Bone marrow (tissue), 2 donors: ENCODE results near the gene TBX3.

Experiments used
- DNase-seq, 2 donors: peaks; one replicate each; lab custom pipeline; 2025; lab: John Stamatoyannopoulos, UW

Gene TBX3

GRCh38 chr12:114696443-114697242, 12.7 kb upstream of the TBX3 start:
- no peak for DNase-seq

- DNase-seq: no peak
Measured at GRCh38 chr12:114695305-114695592, 11.3 kb upstream of the TBX3 start.

GRCh38 chr12:114694436-114695304, 10.7 kb upstream of the TBX3 start:
- DNase-seq: no peak

GRCh38 chr12:114693532-114693931, 9.6 kb upstream of the TBX3 start:
- DNase-seq: no peak

GRCh38 chr12:114693059-114693531, 9.1 kb upstream of the TBX3 start:
- no peak for DNase-seq

- DNase-seq: no peak
Measured at GRCh38 chr12:114692186-114693058, 8.4 kb upstream of the TBX3 start.

DNA sequence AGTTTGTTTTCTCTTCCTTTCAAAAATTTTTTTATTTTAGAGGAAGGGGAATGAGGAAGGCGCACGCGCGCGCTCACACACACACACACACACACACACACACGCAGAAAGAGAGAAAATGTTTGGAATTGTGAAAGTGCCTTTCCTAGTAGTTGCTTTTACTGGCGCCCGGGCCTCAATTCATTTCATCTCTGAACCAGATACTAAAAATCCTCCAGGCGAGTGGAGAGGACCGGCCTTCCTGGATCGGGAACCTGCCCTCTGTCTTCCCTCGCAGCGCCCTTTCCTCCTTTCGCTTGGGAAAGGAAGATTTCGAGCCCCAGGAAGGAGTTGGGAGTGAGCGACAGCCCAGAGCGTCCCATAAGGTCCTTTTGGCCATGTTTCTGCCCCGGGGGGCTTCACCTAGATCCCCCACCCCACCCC, 7.8 kb upstream of the TBX3 start:
- DNase-seq: no peak

- no peak for DNase-seq
Measured at GRCh38 chr12:114691196-114691595, 7.2 kb upstream of the TBX3 start.

- DNase-seq: no peak
Measured at GRCh38 chr12:114690267-114691135, 6.5 kb upstream of the TBX3 start.

DNA sequence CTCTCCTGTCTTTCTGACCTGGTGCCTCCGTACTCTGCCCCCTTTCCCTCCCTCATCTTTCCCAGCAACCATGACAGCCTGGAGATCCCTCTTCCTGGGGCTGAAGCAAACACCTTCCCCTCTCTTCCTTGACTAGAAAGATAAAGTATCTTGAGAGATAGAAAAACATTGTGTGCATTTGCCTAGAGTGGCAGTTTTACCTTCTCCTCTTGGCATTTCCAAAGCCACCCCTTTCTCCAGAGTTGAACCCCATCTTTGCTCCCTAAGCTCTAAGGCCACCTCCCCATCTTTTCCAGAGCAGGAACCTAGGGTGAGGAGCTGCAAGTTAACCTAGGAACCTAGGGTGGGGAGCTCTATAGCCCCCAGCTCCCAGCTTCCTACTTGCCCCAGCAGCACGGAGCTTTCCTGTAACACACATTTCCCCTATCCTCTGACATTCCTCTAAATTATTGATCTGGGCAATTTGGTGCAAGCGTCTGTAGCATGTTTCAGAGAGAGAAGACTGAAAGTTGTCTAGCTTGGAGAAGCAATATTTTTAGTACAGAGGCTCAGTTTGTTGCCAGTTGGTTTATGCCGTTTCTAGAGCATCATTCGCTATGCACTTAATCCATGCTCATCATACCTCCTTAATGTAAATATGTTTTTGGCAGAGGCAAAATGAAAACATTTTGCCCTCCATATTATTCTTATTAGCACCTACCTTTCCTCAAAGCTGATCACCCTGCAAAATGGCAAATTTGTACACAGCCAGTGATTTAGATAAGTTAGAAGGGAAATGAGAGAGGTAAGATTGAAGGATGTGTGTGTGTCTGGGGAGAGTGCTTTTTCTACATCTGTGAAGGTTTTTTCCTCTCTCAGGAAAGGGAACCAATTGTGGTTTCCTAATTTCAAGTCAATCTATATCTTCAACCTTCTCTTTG, 5.4 kb upstream of the TBX3 start:
- DNase-seq: no peak

DNA sequence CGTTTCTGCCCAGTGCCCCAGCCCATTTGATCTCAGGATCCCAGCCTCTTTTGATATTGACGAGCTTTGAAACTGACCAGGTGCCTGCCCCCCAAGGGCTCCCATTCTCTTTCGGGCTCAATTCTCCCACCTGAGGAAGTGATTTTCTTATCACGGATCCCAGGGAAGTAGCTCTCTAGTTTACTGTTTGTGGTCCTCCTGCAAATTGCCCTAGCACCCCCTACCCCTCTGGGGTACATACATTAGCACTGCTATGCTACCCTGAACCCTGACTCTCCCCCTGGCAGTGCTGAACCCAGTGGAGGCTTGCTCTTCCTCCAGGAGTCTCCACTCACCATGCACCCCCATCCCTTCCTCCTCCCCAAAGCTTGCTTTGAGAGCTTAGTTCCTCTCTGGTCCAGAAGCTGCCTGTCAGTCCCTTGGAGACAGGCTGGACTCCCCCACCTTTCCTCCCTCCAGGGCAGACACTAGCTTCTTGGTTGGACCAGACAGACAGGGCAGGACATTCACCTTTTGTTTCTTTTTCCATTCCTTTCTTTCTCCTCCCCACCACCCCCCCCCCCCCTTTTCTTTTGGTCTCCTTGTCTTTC, 4.4 kb upstream of the TBX3 start:
- no peak for DNase-seq

DNA sequence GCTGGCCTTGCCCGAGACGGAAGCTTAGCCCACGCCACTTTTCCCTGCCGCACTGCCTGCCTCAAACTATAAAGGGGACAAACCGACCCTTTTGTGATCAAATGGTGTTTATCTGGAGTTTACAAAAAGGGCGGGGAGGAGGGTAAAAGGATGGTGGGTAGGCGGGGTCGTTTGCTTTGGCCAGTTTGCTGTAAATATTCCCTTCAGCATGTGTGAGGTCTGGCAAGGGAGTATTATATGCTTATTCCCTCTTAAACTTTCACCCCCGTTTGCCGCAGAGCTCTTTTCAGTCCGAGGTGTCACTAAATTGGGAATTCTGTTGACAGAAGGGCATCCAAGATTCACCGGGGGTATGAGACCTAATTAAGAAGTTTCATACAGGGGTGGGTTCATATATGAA, 3.8 kb upstream of the TBX3 start:
- DNase-seq: no peak

GRCh38 chr12:114686773-114687500, 3.0 kb upstream of the TBX3 start:
- DNase-seq: no peak

DNA sequence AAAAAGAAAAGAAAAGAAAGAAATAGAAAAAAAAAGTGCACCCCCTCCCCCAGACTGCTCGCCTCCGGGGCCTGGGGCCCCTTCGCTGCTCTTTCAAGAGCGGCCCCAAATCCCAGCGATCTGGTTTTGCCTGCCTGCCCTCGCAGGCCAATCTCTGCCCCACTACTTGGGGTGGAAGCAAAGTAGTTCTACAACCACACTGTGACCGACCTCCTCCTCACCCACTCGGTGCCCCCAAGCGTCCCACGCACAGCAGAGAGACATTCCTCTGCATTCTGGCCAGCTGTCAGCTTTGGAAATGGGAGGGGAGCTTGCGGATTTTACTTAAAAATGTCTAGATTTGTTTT, 2.4 kb upstream of the TBX3 start:
- DNase-seq: no peak

- no peak for DNase-seq
Measured at GRCh38 chr12:114685869-114686268, 1.9 kb upstream of the TBX3 start.

DNA sequence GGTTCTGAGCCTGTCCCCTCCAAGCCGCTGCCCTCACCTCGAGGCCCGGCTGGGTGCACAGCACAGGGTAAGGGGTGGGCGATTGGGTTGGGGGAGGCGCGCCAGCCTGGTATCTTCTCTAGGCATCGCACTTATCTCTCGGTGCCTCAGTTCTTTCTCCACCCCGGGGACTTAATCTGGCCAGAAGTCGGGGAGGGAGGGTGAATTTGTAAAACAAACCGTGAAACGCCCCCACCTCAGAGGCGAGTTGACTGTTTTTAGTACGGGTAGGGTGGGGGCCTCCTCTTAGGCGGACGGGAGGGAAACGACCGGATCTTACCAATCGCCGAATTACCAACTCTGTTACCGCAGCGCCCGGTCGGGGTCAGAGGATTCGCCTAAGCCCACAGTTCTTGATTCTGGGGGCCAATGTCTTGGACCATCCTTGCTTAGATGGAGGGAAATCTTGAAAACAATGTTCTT, 1.4 kb upstream of the TBX3 start:
- DNase-seq: no peak

DNA sequence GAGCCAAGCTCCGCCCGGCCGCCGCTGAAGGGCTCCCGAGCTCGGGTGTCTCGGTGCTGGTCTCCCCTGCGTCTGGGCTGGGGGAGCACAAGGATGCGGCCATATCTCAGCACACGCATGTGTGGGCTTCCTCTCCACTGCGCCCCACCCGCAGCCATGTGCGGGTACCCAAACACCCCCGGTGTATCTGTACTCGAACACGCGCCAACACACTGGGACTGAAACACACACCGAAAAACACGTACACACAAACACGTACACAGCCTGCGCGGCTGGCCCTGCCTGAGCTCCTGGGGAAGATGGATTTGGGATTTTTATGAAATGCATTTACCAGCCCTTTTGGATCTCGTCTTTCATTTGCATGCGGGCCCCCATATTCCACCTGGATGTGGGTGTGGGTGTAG, 897 bp upstream of the TBX3 start:
- DNase-seq: no peak

GRCh38 chr12:114683709-114684097, 272 bp downstream of the TBX3 start:
- DNase-seq: no peak
